ENCODE results near the gene PTGDS. TPM values are rescaled to one million over a fixed set of nuclear protein-coding genes. Genes with fewer than 3 reads are reported as not detected.

PTGDS gene
- total RNA-seq, 1 donor from 2014 or later, result not detected

DNA sequence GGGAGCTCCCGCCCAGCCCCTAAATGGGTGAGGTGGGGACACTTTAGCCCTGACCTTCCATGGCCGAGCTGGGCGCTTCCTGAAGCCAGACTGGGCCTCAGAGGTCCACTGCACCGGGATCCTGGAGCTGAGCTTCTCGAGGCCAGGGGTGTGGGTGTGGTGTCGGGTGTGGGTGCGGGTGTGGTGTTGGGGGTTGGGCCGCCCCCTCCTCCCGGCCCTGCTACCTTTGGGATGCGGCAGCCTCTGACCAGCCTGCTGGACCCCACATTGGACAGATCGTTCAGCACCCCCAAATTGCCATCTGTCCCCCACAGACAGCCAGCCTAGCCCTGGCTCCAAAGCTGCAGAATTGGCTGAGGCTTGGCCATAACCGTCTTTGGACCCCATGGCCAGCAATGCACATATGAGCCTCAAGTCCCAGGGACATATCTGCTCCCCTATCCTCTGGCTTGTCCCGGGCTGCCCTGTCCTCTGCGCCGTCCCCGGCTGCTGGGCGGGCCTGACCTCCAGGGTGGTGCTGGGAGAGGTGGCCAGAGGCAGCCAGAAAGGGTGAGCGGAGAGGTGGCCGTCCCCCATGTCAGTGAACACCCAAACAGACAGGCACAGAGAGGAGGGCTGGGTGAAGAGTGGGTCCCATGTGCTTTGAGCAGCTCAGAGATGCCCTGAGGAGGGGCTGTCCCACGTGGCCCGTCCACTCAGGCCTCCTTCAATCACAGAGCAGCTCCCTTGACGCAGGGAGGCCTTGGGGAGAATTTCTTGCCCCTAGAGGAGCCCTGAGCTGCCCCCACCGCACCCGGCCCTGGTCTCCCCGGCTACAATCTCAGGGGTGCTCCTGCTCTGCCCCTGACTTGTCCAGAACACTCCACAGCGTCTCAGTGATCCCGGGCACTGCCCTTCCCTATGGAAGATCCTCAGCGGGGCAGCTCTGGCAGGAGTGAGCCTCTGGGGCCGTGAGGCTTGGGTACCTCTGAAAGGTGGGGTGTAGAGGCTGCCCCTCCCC lies 3.4 kb upstream of the PTGDS start:
- DNase-seq (ENCODE audit: low read depth), result no peak
- no peak overlapping the region for H3K4me3 ChIP-seq (ENCODE audit: low read depth, low read length)
- TF ChIP-seq CTCF (conservative IDR thresholded peaks at IDR 0.05; ENCODE audit: low read depth, low read length), result no peak

GRCh38 chr9:136974817-136975535 lies 2.3 kb upstream of the PTGDS start:
- no peak overlapping the region for H3K4me3 ChIP-seq (ENCODE audit: low read depth, low read length)
- no peak for DNase-seq (ENCODE audit: low read depth)
- TF ChIP-seq CTCF (conservative IDR thresholded peaks at IDR 0.05; ENCODE audit: low read depth, low read length), result no peak

GRCh38 chr9:136975644-136976043 lies 1.7 kb upstream of the PTGDS start:
- no peak for DNase-seq (ENCODE audit: low read depth)
- no peak overlapping the region for H3K4me3 ChIP-seq (ENCODE audit: low read depth, low read length)
- TF ChIP-seq CTCF (conservative IDR thresholded peaks at IDR 0.05; ENCODE audit: low read depth, low read length), result no peak

- DNase-seq (ENCODE audit: low read depth), result no peak
- TF ChIP-seq CTCF (conservative IDR thresholded peaks at IDR 0.05; ENCODE audit: low read depth, low read length), result no peak
These were observed 357 bp downstream of the PTGDS start for GRCh38 chr9:136977649-136978072.

GRCh38 chr9:136978073-136978864 lies 965 bp downstream of the PTGDS start:
- peak overlapping the region; percentile 54 for H3K4me3 ChIP-seq (ENCODE audit: low read depth, low read length)
- no peak for TF ChIP-seq CTCF (conservative IDR thresholded peaks at IDR 0.05; ENCODE audit: low read depth, low read length)
- no peak for DNase-seq (ENCODE audit: low read depth)

More at GRCh38 chr9:136977649-136978072, 357 bp downstream of the PTGDS start:
- H3K4me3 ChIP-seq (ENCODE audit: low read depth, low read length), result peak overlapping the region; percentile 54

GRCh38 chr9:136978865-136979544 lies 1.7 kb downstream of the PTGDS start:
- H3K4me3 ChIP-seq (ENCODE audit: low read depth, low read length), result no peak overlapping the region
- no peak for TF ChIP-seq CTCF (conservative IDR thresholded peaks at IDR 0.05; ENCODE audit: low read depth, low read length)

More at GRCh38 chr9:136978865-136979544, 1.7 kb downstream of the PTGDS start:
- no peak for DNase-seq (ENCODE audit: low read depth)
